A673 (cell line): ENCODE data around the gene ZDHHC16.

Experiments
- CTCF ChIP-seq: fragments of 300-800, 200-600 bp; sonication (generic); conservative IDR thresholded peaks from 2 replicates; pipeline ENCODE4 v1.5.1; 2017; ENCODE audit warnings: low read depth, mild to moderate bottlenecking, antibody characterized with exemption, low read length, moderate library complexity, mixed read lengths
- EZH2 ChIP-seq: fragments of 200-600 bp; sonication (generic); IDR thresholded peaks from 2 replicates; pipeline ENCODE4 v1.6.1; 2017; ENCODE audit warnings: borderline replicate concordance, low read depth, mild to moderate bottlenecking, mixed read lengths, antibody characterized with exemption, low read length; ENCODE audit not compliant: poor library complexity, severe bottlenecking

DNA sequence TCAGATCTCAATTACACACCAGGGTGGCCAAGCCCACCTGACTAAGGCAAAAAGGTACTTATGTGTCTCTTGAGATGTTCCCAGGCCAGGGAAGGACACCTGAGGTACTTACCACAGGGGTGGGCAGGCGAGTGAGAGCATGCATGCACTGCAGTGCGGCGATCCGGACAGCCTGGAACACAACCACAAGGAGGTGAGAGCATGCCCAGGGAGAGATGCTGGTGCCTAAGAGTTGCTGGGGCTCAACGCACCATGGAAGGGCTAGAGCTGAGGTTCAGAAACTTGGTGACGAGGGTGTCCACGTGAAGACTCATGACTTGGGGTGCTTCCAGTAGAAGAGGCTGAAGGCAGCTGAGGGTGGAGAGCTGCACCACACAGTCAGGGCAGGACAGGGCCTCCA is 13.1 kb downstream of the ZDHHC16 start:
- TF ChIP-seq CTCF, result no peak
- no peak for TF ChIP-seq EZH2
